22Rv1 (cell line): ENCODE measurements around the gene C3orf33.

Source experiments
- H3K27ac ChIP-seq: fragments of 450-650 bp; 2 replicates; pipeline ENCODE4 v1.5.1; 2017
- ZFX ChIP-seq: fragments of 450-650 bp; IDR thresholded peaks from 2 replicates; pipeline ENCODE4 v1.6.1; 2017; ENCODE audit warnings: antibody characterized with exemption, borderline replicate concordance
- TF ChIP-seq, protein P1 (sequence below): fragments of 450-650 bp; IDR thresholded peaks from 2 replicates; pipeline ENCODE4 v1.5.1; 2017; ENCODE audit warnings: mild to moderate bottlenecking

C3orf33 gene

DNA sequence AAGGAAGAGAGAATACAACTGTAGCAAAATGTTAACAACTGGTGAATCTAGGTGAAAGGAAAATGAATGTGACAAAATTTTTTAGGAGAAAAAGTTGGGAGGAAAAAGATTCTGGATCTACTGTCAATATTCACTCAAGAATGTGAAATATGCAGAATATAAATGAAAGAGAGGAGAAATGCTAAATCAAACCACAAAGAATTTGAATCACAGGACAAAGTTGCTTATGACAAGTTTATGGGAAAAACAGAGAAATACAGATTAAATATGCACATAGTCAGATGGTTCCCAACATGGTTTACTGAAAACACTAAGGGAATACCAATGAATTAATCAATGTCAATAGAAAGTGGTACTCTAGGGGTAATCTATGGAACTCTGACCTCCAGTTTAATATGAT is 27.6 kb downstream of the C3orf33 start:
- no peak for TF ChIP-seq ZFX
- H3K27ac ChIP-seq = no peak overlapping the region

DNA sequence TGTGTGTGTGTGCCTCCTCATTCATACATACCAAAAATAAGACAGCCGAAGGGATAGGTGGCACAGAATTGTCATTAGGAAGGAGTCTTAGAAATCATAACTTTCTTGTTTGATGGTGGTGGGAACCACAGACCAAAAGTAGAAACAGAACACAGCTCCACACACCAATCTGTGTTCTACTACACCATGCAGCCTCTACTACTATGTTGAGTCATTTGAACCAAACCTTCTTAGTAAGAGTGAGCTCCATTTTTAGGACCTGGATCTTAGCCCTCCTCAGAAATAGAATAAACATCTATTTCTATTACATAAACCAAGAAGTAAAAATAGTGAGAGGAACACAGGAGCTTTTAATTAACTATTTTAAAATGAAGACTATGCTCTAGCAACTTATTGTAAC is 33.3 kb downstream of the C3orf33 start:
- H3K27ac ChIP-seq = no peak overlapping the region
- TF ChIP-seq, protein P1, sequence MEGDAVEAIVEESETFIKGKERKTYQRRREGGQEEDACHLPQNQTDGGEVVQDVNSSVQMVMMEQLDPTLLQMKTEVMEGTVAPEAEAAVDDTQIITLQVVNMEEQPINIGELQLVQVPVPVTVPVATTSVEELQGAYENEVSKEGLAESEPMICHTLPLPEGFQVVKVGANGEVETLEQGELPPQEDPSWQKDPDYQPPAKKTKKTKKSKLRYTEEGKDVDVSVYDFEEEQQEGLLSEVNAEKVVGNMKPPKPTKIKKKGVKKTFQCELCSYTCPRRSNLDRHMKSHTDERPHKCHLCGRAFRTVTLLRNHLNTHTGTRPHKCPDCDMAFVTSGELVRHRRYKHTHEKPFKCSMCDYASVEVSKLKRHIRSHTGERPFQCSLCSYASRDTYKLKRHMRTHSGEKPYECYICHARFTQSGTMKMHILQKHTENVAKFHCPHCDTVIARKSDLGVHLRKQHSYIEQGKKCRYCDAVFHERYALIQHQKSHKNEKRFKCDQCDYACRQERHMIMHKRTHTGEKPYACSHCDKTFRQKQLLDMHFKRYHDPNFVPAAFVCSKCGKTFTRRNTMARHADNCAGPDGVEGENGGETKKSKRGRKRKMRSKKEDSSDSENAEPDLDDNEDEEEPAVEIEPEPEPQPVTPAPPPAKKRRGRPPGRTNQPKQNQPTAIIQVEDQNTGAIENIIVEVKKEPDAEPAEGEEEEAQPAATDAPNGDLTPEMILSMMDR = no peak
- TF ChIP-seq ZFX = no peak

DNA sequence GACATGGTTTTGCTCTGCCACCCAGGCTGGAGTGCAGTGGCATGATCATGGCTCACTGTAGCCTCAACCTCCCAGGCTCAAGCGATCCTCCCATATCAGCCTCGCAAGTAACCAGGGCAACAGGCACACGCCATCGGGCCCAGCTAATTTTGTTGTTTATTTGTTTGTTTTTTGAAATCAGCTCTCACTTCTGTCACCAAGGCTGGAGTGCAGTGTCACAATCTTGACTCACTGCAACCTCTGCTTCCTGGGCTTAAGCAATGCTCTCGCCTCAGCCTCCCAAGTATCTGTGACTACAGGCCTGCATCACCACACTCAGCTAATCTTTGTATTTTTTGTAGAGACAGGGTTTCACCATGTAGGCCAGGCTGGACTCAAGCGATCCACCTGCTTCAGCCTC is 35.0 kb downstream of the C3orf33 start:
- TF ChIP-seq, protein P1 = no peak
- no peak for TF ChIP-seq ZFX
- no peak overlapping the region for H3K27ac ChIP-seq

DNA sequence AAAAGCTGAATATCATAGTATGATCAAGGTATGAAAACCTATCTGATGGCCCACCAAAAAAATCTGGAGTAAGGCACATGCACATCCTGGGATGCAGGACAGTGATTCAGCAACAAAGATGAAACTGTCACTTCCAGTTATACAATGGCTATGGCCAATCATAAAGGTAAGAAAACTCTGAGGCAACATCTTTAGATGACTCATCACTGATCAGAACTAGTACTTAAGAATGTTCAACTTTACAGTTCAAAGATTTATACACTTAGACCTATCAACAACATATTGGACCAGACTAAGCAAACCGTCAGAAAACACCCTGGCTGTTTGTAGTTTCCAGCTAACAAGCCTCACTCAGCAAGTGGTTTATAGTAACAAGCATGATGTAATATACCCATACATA is 39.9 kb downstream of the C3orf33 start:
- H3K27ac ChIP-seq = no peak overlapping the region
- TF ChIP-seq ZFX = no peak
- TF ChIP-seq, protein P1 = no peak

DNA sequence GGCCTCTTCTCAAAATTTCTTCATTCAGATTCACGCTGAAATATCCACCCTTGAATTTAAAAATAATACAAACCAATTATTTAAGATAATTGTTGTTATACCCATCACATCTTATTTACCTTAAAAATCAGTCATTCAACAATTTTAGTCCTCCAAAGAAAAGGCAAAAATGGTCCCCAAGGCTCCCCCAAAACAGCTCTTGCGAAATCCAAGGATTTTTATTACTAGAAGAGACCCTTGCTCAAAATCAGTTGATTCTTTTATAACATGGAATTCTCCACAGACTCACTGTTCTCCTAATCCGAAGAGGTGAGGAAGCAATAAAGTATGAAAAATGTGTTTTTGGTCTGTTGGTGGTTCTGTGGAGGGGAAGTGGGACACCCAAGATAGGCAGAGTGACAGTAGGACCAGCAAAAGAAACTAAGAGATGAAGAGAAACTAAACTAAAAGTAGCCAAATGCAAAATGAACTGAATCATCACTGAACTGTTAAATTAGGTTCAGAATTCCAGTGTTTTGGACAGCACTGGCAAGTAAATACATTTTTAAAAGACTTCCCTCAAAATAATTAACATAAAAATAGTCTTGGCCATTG is 42.1 kb downstream of the C3orf33 start:
- TF ChIP-seq ZFX = no peak
- TF ChIP-seq, protein P1 = no peak
- H3K27ac ChIP-seq = no peak overlapping the region

GRCh38 chr3:155760653-155761052 is 45.4 kb downstream of the C3orf33 start:
- no peak overlapping the region for H3K27ac ChIP-seq
- no peak for TF ChIP-seq ZFX
- TF ChIP-seq, protein P1 = no peak

- no peak for TF ChIP-seq ZFX
- TF ChIP-seq, protein P1 = no peak
- H3K27ac ChIP-seq = no peak overlapping the region
Observed at GRCh38 chr3:155757577-155757976, 48.5 kb downstream of the C3orf33 start.

DNA sequence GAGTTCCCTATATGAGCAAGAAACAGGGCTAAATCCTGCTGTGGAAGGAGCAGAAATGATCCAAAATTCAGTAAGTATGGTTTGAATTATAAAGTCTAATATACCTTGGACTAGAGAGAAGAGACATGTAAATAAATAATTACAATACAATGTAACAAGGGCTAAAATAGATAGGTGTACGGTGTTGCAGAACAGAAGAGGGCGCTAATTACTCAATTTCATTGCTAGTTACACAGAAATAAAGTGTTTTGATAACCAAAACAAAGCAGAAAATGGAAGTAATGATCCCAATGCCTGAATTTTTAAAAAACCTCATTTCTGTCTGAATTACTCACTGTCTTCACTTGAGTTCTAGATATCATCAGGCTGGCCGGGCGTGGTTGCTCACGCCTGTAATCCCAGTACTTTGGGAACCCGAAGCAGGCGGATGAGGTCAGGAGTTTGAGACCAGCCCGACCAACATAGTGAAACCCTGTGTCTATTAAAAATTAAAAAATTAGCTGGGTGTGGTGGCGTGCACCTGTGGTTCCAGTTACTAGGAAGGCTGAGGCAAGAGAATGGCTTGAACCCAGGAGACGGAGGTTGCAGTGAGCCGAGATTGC is 52.9 kb downstream of the C3orf33 start:
- TF ChIP-seq, protein P1 = peak; percentile 82
- TF ChIP-seq ZFX = no peak
- H3K27ac ChIP-seq = no peak overlapping the region
